HG02884 (cell line): ENCODE data around the gene MEG3.

ENCODE experiments used
- ATAC-seq: cut with Tn5 transposase; IDR thresholded peaks from one replicate; pipeline ENCODE4 v1.9.1; 2021; ENCODE audit warnings: mild to moderate bottlenecking, moderate library complexity; ENCODE audit not compliant: unreplicated experiment

Gene MEG3

DNA sequence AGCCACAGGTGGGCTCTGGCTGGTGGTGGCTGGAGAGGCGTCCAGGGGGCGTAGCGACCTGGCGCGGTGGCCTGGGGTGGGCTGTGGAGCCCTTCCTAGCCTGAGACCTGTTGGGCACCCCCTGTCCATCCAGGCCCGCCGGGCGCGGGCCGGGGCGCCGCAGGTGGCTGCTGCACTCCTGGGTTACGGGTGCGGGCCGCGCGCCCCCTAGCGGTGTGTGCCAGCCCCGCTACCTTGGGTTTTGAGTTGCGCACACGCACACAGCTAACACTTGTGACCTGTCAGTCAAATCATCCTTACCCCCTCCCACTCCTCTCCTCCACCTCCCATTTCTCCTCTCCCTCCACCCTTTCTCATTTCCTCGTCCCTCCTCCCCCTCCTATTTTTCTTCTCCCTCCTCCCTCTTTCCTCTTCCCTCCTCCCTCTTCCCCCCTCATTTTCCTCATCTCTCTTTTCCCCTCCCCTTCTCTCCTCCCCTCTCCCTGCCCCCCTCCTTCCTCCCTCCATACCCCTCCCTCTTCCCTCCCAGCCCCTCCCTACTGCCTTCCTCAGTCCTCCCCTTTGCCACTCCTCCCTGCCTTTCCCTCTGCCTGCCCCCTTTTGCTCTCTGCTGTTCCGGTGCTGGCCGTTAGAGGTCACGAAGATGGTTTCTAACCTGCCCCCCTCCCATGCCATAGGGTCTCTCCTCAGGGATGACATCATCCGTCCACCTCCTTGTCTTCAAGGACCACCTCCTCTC, 2.3 kb downstream of the MEG3 start:
- no peak for ATAC-seq

GRCh38 chr14:100830681-100831080, 4.8 kb downstream of the MEG3 start:
- no peak for ATAC-seq

DNA sequence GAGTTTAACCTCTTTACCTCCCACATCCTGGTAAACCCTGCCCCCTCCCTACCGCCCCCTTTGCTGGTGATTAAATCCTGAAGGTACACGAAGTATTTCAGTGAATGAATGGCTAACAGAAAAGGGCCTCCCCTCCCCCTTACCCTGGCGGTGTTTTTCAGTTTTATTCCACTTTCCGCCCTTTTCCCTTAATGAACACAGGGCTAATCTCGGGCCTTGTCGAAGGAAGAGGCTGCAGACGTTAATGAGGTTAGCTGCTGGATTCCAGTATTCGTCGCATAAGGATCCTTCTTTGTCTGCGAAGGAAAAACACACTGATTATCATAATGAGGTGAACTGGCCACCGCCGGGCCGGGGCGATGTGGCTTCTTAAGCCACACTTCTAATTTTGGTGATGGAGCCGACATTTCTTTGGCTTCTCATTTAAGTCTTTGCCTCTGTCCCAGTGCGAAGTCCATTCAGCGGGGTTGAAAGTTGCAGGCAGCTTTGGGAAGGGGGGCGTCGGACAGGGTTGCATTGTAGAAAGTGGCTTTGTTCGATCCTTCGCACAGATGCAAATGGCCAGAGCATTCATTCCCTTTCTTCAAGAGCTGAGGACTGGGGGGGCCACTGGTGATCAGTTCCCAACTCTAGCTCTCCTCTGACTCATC, 6.5 kb downstream of the MEG3 start:
- no peak for ATAC-seq

DNA sequence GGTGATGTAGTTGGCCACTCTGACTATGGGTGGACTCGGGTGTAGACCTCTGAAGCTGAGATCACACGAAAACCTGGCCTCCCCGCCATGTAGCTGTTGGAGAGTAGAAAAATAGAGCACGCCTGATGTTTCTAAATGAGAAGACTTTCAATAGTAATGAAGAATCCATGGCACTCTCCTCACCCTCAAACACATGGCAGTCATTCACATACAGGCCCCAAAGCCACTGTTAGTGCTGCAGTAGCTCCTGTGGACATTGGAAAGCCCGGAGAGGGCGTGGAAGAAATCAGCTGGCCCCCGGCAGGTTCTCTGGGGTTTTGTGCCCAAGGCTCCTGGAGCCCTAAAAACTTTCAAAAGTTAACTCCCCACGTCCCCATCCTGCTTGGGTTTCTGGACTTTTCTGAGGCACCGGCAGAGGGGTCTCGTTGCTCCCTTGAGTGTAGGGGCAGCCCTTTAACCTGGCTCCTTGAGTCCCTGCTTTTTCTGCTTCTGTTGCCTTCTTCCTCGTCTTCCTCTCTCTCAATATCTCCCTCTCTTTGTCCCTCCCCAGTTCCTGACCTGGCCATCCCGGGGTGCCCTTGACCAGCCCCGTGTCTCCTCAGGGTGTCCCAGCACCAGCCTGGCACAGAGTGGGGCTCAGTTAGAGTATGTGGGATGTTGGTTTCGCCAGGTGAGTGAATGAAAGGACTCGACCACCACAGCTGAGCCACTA, 8.3 kb downstream of the MEG3 start:
- ATAC-seq = no peak

- no peak for ATAC-seq
Observed at GRCh38 chr14:100834794-100835547, 9.1 kb downstream of the MEG3 start.

DNA sequence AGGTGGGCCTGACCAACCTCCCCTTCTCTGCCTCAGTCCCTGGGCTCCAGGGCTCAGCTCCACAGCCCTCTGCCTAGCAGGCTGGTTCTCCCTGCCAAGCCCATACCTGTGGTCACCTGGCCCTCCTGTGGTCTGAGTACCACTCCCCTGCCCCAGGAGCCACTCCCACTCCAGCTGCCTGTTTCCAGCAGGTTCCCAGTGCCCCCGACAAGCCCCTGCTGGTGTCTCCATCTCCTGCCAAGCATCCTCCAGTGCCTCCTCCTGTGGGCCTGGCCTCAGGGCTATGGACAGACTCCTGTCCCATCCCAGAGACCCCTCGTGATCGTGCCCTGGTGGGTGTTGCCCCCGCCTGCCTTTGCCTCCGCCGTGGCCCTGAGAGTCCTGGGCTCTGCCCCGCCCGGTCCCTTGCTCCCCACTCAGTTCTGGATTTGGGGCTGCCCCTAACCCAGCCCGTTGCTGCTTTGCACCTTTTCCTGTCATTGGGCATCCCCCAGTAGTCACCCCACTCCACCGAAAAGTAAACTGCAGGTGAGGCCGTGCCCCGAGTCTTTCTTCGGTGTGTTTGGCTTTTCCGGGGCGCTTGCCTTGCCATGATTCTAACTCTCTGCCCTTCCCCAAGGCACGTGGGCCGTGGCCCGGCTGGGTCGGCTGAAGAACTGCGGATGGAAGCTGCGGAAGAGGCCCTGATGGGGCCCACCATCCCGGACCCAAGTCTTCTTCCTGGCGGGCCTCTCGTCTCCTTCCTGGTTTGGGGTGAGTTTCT, 9.8 kb downstream of the MEG3 start:
- ATAC-seq = no peak

DNA sequence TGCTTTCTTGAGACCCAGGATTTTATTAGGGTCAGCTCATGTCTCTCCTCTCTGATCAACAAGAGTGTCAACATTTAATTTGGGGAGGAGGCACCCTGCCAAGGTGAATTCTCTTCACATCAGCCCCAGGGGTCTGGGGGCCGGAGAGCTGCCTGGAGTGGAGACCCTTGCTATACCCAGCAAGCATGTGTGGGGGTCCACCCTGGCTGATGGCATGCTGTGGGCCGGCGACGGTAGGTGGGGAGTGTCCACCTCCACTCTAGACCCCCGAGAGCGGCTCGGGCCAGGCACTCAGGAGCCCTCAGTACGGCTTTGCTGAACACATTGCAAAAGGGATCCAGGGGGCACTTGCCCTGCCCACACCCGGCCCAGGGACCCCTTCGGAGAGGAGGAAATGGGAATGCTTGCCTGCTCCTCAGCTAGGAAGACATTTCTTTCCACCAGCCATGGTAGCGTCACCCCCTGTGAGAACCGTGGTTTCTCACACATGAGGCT, 10.4 kb downstream of the MEG3 start:
- no peak for ATAC-seq

GRCh38 chr14:100836941-100837804, 11.3 kb downstream of the MEG3 start:
- no peak for ATAC-seq

GRCh38 chr14:100837805-100838350, 12.0 kb downstream of the MEG3 start:
- no peak for ATAC-seq

GRCh38 chr14:100838493-100839314, 12.8 kb downstream of the MEG3 start:
- no peak for ATAC-seq

GRCh38 chr14:100839315-100839585, 13.3 kb downstream of the MEG3 start:
- ATAC-seq = no peak

DNA sequence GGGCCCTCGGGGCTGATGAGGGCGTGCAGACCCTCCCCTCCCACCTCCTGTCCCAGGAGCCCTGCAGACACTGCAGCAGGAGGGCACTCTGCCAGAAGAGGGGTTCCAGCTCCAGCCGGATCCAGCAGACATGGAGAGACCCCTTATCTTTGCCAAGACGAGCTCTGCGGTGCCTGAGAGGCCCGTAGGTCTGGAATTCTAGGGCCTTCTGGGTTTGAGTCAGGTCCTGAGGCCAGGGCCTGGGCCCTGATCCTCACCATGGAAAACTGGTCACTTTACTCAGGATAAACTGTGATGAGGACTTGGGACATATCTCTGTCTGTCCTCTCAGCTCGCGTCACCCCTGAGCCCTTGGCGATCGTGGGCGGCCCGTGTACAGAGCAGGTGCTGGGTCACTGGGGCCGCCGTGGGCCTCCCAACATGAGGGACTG, 13.8 kb downstream of the MEG3 start:
- no peak for ATAC-seq

DNA sequence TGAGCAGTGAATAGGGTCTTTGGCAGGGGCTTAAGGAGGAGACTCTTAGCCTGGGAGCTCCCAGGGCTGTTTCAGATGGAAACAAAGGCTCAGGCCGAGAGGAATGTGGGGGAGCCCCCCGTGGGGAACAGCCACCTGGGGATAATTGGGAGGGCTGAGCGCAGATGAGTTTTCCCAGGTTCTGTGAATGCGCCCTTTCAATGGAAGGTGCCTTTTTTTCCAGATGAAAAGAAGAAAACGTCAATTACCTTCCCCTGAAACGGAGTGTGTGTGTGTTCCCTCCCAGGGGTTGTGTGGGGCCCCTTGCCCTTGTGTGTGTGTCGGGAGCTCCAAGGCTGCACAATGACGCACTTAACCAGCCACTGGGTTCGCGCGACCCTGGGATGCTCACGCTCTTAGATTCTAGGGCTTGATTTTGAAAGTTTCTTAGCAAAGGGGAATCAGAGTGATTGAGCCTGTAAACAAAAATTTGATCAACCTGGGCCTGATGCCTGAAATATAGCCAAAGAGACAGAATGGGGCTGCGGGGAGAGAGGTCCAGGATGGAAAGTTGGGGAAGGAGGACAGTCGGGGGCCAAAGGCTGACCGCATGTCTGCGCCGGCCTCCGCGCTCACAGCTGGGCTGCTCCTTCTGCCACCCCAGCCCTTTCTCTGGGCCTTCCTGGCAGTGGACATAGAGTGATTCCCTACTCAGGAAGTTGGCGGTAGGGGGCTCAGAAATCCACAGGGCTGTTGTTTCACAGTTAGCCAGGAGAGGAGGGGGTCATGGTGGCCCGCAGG, 14.6 kb downstream of the MEG3 start:
- no peak for ATAC-seq

DNA sequence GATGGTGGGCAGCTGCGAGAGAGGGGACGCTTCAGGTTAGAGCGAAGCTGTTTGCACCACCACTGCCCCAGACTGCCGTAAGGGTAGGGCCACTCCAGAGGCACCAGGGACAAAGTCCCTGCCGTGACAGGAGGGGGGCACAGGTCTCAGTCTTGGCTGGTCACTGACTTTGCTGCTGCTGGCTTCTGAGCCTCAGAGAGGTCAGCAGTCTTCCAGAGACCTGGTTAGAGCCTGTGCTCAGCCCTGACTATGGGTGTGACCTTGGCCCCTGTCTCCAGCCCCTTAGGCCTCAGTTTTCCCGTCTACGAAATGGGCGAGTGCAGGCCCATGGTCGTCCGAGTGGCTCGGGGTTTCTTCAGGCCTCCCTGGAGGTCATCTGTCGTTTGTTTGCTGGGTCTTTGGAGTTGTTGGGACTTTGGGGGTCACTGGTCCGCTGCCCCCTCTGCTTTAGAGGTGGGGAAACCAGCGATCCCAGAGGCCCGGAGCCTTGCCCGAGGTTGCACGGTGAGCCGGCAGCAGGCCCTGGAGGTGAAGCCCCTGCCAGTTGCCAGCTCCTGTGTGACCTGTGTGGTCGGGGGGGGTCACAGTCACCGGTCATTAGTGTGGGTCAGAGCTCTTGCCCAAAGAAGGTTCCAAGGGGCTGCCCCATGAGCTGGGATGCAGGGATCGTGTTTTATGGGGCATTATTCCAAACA, 15.3 kb downstream of the MEG3 start:
- no peak for ATAC-seq

DNA sequence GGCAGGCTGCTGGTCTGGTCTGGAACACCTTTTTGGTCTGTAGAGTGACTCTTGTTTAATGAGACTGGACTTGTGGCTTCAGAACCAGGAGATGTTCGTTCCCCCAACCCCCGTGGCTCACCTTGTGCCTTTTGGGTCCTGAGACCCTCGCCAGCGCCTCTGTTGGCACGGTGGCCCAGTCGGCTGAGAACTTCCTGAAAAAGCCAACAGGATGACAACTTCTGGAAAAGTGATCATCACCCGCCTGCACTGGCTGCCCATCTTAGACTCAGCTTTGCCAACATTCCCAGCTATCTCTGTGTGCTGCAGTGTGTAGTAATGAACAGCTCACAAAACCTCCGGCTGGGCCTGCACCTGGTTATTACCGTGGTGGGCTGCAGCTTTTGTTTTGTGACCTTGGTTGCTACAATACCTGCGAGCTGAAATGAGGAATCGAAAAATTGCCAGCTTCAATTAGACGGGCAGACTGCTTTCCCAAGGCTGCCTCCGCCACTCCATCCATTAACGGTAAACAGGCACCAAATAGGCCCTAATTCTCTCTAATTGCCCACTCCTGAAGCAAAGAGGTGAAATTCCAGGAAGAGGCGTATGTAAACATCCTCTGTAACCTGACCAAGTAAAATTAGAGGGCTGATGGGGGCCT, 16.0 kb downstream of the MEG3 start:
- ATAC-seq = no peak

DNA sequence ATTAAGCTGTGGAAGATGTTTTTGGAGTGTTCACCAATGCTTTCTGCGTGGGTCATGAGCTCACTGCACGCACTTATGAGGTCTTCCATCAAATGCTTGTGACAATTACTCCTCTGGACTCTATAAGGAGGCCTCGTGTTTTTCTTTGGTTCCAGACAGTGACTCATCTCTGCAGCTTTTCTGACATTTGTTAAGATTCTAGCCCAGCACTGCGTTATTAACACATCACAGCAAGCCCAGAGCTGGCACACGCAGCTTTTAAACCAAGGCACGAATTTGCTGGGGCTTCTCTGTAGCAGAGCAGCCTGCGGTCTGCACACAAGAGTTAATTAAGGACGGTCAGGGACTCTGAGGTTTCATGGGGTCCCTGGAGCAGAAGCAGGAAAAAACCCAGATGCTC, 16.9 kb downstream of the MEG3 start:
- ATAC-seq = no peak

DNA sequence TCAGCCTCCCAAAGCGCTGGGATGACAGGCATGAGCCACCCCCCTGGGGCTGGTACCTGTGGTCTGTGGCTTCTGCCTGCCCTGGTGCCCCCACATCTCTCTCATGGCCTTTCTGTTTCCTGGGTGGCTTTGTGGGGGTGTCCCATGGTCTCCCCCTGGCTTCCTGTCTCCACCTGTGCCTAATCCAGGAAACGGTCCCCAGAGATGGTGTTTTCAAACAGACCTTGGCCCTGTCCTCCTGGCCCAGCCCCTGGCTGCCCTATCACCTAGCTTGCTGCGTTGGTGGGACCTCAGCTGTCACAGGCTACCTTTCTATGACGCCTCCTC, 18.1 kb downstream of the MEG3 start:
- no peak for ATAC-seq
